A204.1 (cell line): ENCODE results near the gene FOXN3.

Experiments used
- FAIRE-seq: peaks from 2 replicates; lab custom pipeline; 2012; peaks lifted over from hg19 to GRCh38; lab: Jason Lieb, UNC

The FOXN3 gene

GRCh38 chr14:89249065-89249695 lies 167.9 kb downstream of the FOXN3 start:
- no peak for FAIRE-seq

DNA sequence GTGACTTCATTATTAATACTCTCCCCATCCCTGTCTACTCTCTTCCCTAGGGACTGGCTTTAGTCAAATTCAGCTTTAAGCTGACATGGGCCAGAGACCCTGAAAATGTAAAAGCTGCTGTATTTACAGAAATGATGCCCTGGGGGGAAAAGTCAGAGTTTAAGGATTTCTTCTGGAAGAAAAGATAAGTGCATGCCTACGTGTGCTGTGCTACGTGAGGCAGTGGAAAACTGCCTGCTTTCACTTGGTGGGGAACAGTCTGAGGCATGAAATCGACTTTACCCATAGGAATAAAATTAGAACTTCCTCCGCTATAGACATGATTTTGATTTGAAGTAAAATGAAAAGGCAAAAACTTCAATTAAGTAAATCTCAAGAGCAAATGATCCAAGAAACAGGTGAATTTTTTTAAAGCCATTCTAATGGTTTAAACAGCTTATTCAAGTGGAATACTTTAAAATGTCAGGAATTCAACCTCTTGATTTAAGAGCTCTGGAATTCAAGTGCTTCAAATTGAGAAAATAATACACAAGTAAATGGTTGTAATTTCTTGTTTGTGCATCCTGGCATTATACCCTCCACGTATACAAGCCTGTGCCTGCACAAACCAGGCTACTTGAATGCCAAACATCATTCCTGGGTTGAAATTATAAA lies 168.5 kb downstream of the FOXN3 start:
- no peak for FAIRE-seq

DNA sequence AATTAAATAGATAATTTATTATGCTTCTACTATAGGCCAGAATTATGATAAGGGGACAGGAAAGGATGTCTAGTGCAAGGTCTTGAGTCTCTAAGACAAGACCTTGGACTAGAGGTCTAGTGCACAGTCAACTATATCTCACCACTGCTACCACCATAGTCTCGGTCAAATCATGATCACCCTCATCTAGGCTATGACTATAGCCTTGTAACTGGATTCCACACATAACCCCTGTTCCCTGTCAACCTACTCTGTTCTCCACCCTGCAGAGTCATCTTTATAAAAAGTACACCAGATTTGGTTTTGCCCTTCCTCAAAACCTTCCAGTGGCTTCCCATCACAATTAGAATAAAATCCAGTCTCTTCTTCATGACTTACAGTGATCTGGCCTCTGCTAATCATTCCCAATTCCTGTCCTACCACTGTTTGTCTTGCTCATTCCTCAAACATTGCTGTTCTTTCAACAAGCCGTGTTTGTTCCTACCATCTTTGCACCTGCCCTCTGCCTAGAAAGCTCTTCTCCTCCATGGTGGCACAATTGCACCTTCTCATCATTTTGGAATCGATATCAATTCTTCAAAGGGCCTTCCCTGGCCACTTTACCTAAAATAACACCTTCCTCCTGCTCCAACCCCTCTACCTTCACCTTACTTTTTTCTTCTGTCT lies 169.4 kb downstream of the FOXN3 start:
- no peak for FAIRE-seq

- FAIRE-seq: no peak
These were observed 170.7 kb downstream of the FOXN3 start for GRCh38 chr14:89246290-89246689.

GRCh38 chr14:89245802-89246201 lies 171.2 kb downstream of the FOXN3 start:
- FAIRE-seq: no peak

GRCh38 chr14:89244720-89245119 lies 172.3 kb downstream of the FOXN3 start:
- FAIRE-seq: no peak

DNA sequence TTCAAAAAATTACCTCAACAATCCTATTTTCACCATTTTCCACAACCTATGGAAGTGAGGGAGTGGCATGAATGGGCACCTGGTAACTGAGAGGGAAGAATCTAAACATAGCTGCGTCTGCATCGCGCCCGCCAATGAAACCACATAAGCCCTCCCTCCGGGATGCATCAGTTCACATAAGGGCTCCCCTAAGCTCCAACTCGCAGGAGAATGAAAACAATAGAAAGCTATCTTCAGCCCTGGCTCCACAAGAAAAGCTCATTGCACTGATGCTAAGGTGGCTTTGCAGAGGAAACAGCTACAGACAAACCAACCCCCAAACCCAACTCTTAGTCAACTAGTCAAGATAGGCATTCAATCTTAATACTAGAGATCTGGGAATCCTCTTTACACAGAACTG lies 173.3 kb downstream of the FOXN3 start:
- FAIRE-seq: no peak

DNA sequence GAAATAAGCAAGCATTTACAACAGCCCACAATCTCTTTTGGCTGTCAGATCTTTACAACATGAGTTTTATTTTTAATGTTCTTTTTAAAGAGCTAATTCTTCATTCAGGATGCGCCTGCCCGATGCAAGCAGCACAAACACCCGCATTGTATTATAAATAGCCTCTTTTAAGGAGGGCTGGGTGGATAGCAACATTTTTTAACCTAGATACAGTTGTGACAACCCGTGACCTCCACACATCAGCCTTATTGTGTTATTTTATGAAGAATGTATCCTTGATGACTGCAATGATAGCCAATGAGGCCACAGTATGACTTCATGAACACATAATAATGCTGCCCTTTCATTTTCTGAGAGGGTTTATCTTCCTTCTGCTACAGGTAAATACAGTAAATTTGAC lies 173.7 kb downstream of the FOXN3 start:
- no peak for FAIRE-seq

GRCh38 chr14:89242652-89243279 lies 174.3 kb downstream of the FOXN3 start:
- FAIRE-seq: no peak

GRCh38 chr14:89241934-89242651 lies 174.9 kb downstream of the FOXN3 start:
- FAIRE-seq: no peak

DNA sequence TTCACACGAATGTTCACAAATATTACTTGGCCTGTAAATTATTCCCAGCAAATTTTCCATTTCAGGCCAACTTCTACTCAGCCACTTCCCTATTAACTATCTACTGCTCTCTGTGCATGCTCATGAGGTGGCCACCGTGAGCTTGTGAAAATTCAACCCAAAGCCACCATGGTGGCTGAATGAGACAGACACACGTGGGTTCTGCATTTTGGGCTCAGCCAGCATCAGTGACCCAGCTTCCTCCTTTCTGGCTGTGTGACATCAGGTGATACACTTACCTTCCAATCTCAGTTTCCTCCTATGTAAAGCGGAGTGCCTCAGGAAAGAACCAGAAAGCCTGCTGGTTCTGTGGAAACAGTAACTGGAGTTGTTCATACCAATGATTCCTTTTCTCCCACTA lies 175.8 kb downstream of the FOXN3 start:
- no peak for FAIRE-seq

DNA sequence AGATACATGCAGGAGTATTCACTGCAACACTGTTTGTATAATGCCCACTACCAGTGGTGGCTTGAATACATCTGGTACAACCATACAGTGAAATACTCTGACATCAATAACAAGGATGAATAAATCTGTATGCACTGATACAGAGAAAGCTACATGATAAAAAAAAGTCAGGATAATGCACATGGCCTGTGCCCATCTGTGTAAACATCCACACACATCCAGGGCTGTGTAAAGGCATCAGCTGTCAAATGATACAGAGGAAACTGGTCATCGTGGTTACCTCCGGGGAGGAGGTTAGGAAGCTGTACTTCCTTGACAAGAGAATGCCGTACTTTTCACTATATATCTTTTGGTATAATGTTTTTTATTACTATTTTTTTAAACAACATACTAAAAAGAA lies 176.6 kb downstream of the FOXN3 start:
- no peak for FAIRE-seq

- no peak for FAIRE-seq
These were observed 178.0 kb downstream of the FOXN3 start for GRCh38 chr14:89239023-89239422.

DNA sequence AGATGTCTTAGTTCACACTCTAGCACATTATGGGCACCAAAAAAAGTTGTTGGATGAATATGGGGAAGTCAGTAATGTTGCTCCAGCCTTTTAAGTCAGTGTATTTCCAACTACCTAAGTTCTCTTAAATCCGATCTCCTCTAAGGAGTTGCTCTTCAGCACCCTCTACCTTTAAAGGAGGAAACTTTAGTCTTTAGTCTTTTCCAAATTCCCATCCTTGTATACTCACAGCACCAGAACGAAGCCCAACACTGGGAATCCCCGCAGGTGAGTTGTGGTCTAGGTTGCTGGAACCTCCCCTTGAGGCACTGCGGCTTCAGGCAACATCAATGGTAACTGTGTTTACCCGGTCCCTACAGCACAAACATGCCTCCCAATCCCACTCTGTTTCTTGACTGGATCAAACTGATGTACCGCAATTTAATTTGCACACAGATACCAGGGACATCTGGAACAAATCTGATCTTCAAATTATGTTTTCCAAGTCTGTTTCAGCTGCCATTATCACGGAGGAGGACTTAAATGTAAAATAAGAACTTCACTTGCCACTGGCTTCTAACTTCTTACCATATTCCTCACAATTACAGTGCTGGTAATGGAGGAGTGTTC lies 179.0 kb downstream of the FOXN3 start:
- FAIRE-seq: no peak

DNA sequence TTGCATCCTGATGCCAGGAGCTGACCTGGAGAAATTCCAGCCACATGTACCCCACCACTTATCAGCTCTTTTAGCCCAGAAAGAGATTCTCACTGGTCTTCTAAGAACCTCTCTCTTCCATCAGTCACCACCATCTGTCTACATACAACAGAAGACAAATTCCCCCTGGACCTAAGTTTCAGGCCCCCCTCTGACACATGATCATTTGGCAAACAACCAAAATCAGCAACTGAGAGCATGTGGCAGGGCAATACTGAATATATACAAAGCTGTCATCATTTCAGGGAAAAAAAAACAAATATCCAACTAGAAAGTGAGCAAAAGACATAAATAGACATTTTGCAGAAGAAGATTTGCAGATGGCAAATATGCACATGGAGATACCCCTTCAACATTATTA lies 180.2 kb downstream of the FOXN3 start:
- no peak for FAIRE-seq

- FAIRE-seq: no peak
These were observed 183.8 kb downstream of the FOXN3 start for GRCh38 chr14:89233184-89233583.

GRCh38 chr14:89232265-89233070 lies 184.6 kb downstream of the FOXN3 start:
- FAIRE-seq: no peak

GRCh38 chr14:89231426-89232113 lies 185.5 kb downstream of the FOXN3 start:
- no peak for FAIRE-seq

GRCh38 chr14:89228921-89229639 lies 188.0 kb downstream of the FOXN3 start:
- no peak for FAIRE-seq

- FAIRE-seq: no peak
These were observed 189.6 kb downstream of the FOXN3 start for GRCh38 chr14:89227496-89227836.
